GM12873 (cell line): Measurements from ENCODE around the gene CAMK1D.

ENCODE experiments used
- CTCF ChIP-seq: IDR thresholded peaks from 2 replicates; pipeline ENCODE4 v1.5.1; 2012; ENCODE audit warnings: low read depth, mild to moderate bottlenecking, moderate library complexity, low read length, control low read depth; ENCODE audit not compliant: insufficient read depth; ENCODE audit errors: missing control alignments

The CAMK1D gene

DNA sequence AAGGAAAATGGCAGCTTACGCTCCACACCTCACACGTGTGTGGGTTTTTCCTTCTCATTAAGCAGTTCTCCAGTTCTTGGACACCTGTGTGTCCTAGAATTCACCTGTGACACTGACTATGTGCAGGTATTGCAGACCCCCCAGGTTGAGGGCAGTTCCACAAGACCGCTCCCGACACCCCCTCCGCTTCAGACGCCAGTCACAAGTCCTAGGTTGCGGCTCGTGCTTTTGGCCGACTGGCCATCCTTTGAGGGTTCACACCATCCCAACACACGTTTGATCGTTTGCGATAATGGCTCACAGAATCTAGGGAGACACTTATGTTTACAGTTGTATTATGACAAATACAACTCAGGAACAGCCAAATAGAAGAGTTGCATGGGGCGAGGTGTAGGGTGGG is 44.5 kb downstream of the CAMK1D start:
- no peak for TF ChIP-seq CTCF

DNA sequence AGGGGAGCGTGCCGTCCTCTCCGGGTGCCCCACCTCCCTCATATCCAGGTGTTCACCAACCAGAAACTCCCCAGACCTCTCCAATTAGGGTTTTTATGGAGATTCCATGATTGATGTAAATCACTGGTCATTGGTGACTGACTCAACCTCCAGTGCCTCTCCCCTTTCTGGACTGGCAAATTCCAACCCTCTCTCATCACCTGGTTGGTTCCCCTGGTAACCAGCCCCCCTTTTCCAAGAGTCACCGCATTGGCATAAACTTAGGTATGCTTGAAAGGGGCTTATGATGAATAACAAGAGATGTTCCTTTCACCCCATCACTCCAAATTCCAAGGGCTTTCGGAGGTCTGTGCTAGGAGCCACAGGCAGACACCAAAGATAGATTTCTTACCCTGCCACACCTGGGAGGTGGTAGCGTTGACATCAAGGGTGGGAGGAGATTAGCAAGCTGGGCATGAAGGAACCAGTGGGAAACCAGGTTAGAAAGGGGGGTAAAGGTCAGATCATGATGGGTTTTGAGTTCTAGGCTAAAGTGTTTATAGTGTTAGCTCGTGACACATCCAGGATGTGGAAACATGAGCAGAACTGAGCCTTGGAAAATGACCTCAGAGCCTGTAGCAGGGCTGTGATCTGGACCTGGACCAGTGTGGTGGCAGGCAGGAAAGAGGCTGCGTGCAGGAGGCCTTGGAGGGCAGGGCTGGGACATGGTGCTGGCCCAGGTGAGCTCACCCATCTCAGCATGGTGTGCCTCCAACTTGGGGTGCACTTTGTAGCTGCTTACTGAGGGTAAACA is 45.1 kb downstream of the CAMK1D start:
- no peak for TF ChIP-seq CTCF

DNA sequence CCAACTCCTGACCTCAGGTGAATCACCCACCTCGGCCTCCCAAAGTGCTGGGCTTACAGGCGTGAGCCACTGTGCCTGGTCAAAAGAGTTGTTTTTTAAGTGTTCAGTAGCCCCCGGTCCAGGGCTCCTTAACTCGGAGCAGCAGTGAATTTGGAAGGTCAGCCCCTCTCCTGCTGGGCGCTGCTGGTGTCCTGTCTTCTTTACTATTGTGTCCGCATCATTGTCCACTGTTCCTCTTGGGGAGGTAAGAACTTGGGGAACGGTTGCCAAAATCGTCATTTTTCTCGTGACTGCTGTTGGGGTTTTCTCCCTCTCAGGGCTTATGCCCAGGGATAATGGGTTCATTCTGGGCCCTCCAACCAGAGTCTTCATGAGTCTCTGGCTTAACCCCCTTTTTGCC is 46.7 kb downstream of the CAMK1D start:
- no peak for TF ChIP-seq CTCF

- no peak for TF ChIP-seq CTCF
Observed at GRCh38 chr10:12396567-12396966, 47.2 kb downstream of the CAMK1D start.

DNA sequence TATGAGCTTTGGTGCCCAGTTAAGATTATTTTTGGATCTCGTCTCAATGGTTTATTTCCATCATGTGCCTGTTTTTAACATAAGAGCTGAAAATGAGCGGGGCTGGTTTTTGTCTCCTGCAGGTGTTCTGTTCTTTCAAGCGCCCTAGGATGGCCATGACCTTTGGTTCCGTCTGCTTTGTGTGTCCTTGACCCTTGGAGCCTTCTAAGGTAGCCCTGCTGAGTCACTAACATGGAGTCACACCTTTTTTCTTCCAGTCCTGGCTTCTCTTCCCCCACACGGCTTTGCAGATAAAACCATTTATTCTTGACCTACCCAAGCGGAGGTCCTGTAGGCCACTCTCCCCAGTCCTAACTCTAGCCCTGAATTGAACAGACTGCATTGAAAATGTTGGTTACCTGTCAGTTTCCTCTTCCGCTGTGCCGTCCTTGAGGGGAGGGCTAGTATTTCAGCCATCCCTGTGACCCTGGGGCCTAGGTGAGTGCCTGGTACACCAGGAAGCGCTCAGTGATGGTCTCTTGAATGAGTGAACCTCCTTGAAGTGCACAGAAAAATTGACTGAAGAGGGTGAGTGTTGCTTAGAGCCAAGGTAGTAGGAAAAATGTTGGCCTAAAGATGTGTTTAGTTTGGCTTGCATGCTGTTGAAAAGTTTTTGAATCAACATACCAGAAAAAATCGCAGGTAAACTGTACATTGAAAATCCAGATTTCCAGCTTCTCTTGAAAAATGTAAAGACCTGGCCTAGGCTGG is 48.0 kb downstream of the CAMK1D start:
- TF ChIP-seq CTCF: no peak

DNA sequence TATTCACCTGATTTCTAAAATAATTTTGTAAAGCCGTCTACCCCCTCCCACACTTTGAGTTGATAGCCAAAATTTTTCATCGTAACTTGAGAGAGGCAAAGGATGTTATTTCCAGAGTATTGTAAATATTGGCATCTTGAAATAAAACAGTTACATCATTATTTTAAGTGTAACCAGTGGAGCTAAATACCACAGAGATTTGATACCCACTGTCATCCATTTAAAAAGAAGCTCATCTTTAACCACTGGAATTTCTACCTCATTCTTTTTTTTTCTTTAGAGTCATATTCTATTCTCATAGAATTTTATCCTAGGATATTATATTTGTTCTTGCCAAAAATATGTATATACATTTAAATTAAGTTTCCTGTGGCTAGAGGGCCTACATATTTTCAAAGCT is 48.6 kb downstream of the CAMK1D start:
- TF ChIP-seq CTCF: no peak

DNA sequence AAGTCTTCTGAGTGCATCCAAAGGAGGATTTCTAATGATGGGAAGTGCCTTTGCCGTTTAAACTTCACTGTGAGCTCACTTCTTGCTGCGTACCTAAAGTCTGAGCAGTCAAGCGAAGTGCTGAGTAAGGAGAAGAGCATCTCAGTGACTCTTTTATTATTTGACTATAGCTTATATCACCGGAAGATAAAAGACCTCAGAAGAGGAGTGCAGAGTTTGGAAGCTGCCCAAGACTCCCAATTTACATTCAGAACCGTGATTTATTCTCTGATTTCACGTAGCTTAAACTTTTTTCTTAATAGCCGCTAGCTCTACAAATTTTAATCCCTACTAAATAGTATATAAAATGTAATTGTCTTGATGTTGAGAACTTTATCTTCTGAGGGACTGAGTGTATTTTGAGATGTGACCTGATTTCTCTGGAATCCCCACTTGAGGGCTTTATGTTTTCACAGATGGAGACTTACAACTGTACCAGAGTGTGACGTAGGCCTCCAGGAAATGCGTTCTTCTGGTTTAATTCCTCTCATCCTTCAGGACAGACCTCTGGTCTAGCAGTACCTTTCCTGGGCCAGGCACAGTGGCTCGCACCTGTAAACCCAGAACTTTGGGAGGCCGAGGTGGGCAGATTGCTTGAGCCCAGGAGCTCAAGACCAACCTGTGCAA is 51.1 kb downstream of the CAMK1D start:
- no peak for TF ChIP-seq CTCF
